Measurements from ENCODE around the gene TTC22.

The TTC22 gene

DNA sequence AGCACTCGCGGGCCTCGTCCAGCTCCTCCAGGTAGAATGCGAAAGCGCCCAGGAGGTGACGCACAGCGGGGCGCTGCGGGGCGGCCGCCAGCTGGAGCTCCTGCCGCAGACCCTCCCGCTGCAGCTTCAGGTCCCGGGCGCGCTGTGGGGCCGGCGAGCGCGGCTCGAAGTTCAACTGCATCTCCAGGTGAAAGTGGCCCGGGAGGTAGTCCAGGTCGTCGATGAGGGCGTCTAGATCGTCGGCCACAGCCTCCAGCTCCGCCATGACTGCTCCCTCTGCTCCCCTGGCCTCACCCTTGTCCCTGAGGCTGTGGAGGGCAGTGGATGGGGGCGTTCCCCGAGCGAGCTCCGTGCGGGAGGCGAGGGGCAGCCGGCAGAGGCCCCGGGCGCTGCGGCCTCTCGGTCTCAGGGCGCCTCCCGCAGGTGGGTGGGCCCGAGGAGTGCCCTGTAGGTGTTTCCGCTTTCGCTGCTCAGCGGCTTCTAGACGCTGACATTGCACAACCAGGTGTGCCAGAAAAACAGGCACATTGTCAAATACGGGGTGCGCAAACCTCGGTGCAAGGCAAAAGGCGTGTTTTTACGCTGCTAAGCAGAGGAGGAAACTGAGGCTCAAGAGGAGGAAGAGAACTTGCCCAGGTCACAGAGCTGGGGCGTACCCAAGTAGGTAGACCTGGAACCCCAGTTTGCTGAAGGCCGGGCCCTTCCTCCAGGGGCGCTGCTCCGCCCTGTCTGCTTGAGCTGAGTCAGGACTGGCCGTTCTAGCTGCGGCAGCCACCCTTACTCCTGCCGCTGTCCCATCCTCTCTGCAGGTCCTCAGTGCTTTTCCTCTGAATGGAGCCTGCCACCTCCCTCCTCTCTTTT lies at the start of gene TTC22:
Gene TTC22, minus strand, starts transcription at position 425 of the 861 bp plus-strand sequence. Its CDS starts 160 bp downstream, at position 265.
- DNase-seq = peak; percentile 36 to 64 (median 48)

DNA sequence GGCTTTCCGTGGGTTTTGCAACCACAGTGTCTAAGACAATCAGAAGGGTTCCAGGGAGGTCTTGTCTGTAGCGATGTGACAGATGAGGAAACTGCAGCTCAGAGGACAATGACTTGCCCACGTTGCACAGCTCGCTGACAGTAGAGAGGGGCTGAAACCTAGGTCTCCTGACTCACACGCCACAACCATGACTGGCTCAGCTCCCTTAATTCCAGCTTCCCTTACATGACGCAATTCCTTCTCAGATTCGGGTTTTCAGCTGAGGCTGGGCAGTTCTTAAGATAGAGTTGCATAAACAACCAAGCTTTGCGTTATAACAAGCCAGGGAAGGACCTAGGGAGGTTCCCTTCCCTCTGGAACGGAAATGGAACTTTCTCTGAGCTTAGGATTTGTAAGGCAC lies 49.6 kb upstream of the TTC22 start:
- DNase-seq = peak; percentile 81 to 91 (median 87)

DNA sequence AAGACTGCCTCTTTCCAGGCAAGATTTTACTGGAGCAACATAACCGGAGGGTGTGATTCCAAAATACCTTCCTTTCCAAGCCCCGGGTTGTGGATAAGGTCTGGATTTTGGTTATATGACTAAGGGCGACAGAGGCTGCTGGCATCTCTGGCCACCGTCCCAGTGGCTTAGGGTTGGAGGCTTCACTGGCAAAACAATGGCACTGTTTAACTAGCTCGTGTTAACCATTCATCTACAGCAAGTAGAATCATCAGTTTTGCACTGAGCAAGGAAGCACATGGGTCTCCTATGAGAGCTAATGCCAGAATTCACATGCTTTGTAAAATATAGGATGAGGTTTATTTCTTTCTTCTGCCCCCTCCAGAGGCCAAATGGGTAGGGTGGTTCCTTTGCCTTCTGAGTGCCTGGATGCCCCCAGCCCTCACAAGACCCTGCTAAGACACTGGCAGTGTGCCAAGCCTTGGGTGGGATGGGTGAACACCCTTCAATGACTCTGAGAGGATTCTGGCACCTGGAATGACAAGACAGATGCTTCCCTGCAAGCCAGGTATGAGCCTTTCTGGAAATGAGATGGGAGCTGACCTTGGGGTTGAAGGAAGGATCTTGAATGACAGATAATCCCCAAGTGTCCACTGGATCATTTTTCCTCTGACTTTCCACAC lies 49.1 kb upstream of the TTC22 start:
- DNase-seq = no peak

DNA sequence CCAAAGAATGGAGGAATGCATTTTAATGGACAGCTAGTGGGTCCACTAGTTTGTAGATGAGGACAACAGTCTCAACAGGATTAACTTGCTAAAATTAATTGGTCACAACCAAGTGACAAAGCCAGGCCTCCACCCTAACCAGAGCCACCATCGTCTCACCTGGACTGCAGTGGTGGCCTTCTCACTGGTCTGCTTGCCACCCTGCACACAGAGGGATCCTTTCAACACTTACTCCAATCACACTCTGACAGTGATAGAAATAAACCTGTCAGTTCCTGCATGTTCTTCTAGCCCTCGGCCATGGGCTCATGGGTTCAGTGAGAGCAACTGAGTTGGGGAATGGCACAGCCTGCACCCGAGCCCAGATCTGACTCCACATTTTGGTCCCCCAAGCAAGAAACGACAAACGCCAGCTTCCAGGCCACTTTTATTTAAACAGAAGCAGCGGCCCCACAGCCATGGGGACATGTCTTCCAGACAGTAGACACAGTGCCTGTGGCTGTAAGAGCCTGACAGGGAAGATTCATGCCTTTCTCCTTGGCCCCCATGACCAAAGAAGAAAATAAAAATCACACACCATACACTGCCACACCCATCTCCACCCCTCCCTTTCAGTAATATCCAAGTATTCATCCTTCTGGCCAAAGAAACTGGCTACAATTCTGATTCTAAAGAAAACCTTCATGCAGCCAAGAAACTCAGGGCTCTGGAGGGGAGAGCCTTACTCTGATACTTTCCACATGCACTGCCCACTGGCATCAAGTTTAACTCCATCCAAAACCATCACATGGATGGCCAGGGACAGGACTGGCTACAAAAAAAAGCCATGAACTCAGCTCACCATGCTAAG lies 48.3 kb upstream of the TTC22 start:
- no peak for DNase-seq

DNA sequence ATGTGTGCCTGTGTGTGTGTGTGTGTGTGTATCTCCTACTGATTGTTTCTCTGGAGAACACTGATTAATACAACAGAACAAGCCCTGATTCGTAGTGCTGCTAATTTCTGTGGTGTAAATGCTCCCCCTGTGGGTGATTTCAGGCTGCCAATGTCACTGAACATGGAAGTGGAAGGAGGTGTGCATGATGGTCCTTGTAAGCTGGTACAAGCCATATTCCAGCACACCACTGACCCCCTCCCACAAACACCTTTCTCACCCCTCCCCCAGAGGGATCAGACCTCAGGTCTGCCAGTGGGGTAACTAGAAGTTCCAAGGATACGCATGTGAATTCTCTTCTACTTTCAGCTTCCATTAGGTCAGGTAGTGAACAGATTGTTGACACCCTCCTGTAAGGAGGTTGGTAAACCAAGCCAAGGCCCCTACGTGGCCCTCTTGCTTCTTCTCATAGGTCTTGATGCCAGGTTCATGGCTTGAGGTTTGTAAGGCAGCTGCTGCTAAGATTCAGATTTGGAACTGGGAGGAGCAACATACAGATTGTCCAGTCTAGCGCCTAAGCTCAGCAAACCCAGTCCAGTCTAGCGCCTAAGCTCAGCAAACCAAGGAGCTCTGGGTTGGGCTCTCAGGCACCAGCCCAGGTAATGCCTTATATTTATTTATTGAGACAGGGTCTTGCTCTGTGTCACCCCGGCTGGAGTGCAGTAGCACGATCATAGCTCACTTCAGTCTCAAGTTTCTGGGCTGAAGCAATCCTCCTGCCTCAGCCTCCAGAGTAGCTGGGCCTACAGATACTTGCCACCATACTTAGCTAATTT lies 47.2 kb upstream of the TTC22 start:
- DNase-seq = no peak

DNA sequence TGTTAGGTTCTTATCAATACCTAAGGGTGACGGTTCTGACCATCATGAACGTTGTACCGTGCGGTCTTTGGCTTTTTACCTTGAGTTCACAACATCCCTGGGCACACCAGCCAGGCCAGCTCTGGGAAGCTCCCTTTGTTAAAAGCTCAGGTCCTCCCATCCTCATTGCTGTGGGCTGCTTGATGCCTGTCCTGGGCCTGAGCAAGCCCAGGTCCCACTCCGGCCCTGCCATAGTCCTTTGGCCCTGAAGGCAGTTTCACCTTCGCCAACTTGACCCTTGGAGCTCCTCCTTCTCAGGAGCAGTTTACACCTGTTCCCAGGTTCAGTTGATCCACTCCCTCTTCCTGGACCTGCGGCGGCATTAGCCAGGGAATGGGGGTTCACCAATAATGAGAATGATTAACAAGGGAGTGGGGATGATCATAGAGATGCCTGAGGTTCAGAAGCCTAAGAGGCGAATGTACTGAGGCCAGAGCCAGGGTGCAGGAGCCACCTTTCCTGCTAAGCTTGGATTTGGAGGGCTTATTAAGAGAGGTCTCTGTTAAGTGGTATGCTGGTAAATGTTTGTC lies 45.7 kb upstream of the TTC22 start:
- no peak for DNase-seq

DNA sequence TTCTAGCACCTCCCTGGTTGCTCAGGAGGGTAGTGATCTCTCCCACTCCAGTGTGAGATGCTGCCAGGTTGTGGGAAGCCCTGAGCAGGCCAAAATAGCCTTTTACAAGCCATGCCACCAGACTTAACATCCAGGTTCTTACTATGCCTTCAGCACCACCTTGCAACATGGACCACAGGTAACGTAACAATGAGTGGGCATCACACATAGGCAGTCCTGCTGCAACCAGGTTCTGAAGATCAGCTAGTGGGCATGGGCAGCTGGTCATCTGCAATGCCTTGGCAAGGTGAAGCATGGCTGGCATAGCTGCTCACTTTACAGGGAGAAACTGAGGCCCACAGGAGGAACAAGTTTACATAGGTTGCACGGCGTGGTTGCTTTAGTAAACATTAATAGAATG lies 45.2 kb upstream of the TTC22 start:
- DNase-seq = no peak

DNA sequence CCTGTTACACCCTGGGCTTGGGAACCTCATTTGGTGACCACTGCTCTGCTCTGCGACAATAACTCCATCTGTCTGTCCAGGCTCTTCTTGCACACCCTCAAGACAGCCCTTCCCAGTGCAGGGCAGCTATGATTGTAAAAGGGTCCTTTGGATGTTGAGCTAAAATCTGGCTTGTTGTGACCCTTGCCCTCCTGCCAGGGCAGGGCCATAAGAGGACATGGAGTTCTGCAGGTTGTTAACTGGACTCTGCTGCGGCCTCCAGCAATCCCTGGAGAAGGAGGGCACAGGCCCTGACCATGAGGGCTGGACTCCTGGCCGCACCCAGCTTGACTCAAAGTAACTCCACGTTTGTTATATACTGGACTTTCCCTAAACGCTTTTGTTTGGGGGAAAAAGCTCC lies 44.6 kb upstream of the TTC22 start:
- no peak for DNase-seq

DNA sequence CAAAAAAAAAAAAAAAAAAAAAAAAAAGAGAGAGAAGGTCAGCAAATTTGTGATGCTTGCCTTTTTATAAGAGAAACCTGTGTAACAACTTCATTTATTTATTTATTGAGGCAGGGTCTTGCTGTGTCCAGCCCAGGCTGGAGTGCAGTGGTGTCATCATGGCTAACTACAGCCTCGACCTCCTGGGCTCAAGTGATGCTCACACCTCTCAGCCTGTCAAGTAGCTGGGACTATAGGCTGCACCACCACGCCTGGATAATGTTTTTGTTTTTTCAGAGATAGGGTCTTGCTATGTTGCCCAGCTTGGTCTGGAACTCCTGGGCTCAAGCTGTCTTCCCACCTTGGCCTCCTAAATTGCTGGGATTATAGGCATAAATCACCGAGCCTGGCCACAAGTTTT lies 43.4 kb upstream of the TTC22 start:
- DNase-seq = no peak

DNA sequence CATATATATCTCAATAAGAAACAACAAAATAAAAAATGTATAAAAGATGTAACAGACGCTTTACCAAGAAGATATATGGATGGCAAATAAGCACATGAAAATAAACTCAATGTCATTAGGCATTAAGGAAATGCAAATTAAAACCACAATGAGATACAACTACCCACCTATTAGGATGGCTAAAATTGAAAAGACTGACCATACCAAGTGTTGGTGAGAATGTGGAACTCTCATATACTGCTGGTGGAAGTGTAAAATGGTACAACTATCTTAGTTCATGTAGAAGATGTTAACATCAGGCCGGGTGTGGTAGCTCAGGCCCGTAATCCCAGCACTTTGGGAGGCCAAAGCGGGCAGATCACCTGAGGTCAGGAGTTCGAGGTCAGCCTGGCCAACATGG lies 42.3 kb upstream of the TTC22 start:
- no peak for DNase-seq

DNA sequence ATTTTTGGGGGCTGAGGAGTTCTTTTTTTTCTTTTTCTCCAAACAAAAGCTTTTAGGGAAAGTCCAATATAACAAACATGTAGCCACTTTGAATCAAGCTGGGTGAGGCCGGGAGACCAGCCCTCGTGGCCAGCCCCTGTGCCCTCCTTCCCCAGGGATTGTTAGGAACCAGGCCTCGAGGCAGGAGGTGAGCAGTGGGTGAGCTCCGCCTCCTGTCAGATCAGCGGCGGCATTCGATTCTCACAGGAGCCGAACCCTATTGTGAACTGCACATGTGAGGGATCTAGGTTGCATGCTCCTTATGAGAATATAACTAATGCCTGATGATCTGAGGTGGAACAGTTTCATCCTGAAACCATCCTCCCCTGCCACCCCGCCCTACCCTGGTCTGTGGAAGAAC lies 41.8 kb upstream of the TTC22 start:
- no peak for DNase-seq

DNA sequence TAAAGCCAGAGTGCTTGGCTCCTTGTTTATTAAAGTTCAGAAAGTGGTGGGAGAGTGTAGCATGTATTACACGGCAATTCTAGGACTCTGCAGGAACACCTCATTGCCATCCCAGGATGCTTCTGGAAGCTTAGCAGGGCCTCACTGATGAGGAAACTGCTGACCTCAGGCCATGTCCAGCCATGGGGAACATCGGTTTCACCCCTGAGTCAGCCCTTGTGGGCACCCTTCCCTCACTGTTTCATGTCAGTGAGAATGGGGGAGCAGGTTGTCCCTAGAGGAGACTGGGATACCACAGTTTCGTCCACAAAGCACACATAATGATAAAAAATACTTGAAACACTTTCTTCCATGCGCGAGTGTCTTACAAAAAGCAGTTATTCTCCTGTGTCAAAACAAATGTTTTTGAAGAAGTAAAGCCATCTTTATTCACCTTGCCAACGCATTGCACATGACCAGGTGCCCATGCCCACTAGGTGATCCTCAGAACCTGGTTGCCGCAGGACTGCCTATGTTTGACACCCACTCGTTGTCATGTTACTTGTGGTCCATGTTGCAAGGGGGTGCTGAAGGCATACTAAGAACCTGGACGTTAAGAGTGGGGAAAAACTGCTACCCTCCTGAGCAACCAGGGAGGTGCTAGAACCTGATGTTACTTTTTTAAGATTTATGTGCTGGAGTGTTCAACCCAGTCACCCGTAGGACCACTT lies 41.2 kb upstream of the TTC22 start:
- no peak for DNase-seq

DNA sequence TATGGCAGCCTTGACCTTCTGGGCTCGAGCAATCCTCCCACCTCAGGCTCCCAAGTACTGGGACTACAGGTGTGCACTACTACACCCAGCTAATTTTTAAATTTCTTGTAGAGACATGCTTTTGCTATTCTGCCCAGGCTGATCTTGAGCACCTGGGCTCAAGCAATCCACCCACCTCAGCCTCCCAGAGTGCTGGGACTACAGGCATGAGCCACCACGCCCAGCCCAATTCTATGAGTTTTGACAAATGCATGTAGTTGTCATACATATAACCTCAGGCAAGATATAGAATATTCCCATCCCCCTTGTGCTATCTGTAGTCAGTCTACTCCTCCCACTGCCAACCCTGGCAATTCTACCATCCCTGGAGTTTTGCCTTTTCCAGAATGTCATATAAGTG lies 38.7 kb upstream of the TTC22 start:
- DNase-seq = no peak

DNA sequence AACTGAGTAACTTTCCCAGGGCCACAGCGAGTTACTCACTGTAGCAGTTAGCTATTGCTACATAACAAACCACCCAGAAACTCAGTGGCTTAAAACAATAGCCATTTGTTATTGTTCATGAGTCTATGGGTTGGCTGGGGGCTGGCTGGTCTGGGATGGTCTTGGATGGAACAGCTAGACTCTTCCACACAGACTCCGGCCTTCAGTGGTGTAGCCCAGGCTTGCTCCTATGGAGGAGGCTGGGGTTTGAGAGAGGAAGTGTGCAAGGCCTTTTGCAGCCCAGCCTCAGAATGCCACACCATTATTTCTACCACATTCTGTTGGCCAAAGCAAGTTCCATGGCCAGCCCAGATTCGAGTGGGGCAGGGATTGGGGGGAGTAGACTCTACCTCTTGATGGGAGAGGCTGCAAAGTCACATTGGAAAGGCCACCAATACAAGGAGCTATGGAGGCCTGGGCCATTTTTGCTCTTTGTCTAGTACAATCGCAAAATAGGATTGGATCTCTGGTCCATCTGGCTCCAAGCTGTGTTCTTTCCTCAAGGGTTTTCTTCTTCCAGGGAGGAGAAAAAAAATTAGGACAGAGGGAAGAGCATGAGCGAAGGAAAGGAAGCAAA lies 37.5 kb upstream of the TTC22 start:
- no peak for DNase-seq

DNA sequence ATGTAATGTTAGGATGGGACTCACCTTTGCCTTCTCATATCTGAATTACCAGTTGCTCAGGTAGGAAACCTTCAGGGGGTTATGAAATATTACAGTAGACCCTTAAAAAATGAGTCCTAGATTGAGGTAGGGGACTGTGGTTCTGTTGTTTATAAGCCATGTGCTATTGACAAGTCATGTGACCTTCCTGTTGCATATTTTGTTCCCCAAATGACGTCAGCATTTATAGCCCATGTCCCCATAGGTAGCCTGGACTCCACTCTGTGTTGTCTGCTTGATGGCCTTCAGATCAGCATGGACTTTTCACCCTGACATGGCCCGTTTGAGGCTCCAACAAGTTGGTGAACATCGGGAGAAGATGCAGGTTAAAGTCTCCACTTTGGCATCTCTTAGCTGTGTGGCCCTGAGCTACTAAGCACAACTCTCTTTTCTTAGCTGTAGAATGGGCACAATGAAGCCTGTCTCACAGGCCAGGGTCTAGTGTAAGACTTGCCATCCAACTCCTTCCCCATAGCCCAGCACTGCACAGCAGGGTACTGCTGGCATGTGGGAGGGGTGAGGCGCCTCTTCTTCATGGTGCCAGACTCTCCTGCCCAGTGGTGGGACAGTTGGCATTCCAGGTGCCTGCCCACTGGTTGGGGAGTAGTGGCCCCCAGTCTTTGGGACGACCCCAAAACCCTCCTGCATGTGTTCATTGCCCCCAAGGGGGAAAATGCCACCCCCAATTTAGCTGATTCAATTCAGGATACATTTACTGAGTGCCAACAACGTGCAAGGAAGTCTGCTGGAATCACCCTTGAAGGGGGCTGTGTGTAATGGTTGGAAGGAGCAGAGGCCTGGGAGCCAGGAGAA lies 36.1 kb upstream of the TTC22 start:
- no peak for DNase-seq

DNA sequence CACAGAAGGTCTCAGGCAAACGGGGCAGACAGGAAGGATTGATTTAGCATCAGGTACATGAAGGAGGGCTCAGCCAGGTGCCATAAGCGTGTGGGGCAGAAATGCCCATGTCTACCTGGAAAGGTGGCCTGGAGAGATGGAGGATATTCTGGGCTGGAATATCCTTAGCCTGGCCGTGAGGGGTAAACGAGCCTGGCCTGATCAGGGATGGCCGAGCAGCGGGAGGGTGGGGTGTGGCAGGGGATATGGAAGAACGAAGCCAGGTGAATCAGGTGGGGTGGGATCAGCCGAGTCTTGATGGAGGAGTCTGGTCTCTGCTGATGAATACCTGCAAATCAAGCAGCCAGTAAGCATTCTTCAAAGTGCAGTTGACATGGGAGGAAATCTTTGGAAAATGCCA lies 35.5 kb upstream of the TTC22 start:
- no peak for DNase-seq

DNA sequence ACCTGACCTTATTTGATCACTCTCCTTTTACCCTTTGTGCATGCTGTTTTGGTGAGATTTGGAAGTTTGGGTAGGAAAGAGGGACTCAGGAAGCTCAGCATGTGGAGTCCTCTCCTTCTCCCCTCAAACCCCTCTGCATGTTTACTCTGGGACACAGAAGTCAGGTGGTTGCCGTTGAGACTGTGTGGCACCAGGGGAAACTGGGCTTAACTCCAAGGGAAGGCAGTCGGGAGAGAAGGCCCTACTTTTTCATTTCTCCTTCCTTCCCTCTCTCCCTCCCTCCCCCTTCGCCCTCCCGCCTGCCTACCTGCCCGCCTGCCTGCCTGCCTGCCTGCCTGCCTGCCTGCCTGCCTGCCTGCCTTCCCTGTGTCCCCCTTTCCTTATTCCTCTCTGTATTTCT lies 34.8 kb upstream of the TTC22 start:
- DNase-seq = no peak

DNA sequence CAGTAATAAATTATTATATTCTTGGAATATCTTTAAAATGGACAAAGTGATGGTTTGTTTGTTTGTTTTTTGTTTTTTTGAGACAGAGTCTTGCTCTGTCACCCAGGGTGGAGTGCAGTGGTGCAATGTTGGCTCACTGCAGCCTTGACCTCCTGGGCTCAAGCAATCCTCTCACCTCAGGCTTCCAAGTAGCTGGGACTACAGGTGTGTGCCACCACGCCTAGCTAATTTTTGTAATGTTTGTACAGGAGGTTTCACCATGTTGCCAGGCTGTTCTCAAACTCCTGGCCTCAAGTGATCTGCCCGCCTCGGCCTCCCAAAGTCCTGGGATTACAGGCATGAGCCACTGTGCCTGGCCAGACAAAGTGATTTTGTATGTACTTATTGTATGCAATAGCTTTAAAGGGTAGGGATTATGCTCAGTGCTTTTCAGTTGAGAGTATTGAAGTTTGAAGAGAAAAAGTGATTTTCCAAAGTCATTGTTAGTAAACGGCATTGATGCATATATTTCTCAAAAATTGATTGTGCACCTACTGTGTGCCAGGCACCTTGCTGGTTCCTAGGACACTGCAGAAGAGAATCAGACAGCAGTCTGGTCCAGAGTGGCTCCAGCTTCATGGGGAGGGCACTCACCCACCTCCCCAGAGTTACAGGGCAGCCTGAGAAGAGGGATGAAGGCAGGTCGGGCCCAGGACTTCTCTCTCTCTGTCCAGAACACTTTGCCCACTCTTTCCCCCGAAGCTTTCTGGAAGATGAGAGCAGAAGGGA lies 34.2 kb upstream of the TTC22 start:
- no peak for DNase-seq

DNA sequence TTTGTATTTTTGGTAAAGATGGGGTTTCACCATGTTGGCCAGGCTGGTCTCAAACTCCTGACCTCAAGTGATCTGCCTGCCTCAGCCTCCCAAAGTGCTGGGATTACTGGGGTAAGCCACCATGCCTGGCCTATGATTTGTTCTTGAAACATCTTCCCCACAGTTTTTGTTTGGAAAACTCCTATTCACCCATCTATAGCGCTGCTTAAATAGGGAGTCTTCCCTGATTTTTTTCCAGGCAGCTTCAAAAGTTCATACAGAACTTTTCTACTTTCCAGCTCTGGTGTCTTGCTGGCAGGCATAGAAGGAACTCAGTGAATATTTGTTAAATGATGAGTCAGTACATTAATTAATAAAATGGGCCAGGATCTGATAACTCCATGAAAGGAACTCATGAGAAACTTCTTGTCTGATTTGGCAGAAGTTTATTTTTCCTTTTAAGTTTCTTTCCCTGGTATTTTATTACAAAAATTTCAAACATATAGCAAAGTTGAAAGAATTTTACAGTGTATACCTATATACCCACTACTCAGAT lies 33.0 kb upstream of the TTC22 start:
- DNase-seq = no peak
